HG03432 (cell line): ENCODE data around the gene TNRC6A.
"Not testable (repeated sequence)": the region's sequence is repeated elsewhere in the genome, so short reads cannot be mapped to it uniquely, and the experiment has no call there.

Experiments used
- ATAC-seq: cut with Tn5 transposase; IDR thresholded peaks from one replicate; pipeline ENCODE4 v1.9.1; 2021; ENCODE audit warnings: mild to moderate bottlenecking, moderate library complexity; ENCODE audit not compliant: unreplicated experiment

The TNRC6A gene

GRCh38 chr16:24810951-24811843, 81.7 kb downstream of the TNRC6A start:
- no peak for ATAC-seq

DNA sequence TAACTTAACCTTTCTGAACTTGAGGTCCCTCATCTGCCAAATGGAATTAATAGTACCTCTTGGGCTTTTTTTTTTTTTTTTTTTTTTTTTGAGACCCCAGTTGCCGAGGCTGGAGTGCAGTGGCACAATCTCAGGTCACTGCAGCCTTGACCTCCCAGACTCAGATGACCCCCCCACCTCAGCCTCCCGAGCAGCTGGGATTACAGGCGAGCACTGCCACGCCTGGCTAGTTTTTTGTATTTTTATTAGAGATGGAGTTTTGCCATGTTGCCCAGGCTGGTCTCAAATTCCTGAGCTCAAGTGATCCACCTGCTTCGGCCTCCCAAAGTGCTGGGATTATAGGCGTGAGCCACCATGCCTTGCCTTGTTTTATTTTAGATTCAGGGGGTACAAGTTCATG, 83.4 kb downstream of the TNRC6A start:
- ATAC-seq: not testable (repeated sequence)

DNA sequence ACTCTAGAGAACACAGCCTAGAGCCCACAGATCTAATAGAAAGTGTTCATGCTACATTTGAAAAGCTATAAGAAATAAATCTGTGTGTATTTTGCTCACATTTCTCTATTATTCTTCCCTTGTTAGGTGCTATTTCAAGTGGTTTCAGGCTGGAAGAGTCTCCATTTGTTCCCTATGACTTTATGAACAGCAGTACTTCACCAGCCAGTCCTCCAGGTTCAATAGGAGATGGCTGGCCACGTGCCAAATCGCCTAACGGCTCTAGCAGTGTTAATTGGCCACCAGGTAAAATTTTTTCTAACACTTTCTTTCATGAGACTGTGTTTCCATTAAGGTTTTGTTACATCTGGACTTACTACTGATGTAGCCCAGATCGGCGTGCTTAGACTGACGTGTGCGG, 85.6 kb downstream of the TNRC6A start:
- no peak for ATAC-seq

- no peak for ATAC-seq
These were observed 87.2 kb downstream of the TNRC6A start for GRCh38 chr16:24816688-24817087.

GRCh38 chr16:24819462-24820040, 90.1 kb downstream of the TNRC6A start:
- ATAC-seq: no peak

DNA sequence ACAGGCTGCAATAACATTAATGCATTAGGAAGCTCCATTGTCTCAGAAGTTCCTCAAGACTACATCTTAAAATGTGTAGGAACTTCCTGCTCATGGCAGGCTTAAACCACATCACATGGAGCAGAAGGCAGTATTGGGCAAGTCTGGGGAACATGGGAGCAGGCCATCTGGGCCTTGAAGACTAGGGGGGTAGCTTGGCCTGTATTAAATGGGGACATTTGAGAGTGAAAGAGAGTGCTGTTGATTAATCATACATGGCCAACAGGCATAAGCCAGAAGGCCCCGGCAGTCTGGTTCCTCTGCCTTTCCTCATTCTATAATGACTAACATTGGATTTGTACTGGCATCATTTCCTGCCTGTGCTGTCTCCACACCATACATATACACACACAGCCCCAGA, 91.1 kb downstream of the TNRC6A start:
- ATAC-seq: no peak

DNA sequence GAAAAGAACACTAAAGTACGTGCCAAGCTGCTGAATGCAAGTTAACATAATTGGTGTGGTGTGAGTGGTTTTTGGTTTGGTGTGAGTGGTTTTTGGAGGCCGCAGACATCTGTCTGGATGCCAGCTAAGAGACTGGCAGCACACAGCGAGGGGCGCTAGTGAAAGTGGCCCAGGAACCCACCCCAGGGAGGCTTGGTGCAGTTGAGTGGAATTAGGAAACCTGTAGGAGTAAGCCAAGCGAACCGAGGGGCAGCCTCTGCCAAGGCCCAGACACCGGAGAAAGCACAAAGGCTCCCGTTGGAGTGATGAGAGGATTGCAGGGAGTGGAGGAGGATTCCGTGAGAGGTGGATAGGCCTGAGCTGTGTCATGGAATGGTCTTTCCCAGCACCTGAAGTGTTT, 91.7 kb downstream of the TNRC6A start:
- no peak for ATAC-seq

DNA sequence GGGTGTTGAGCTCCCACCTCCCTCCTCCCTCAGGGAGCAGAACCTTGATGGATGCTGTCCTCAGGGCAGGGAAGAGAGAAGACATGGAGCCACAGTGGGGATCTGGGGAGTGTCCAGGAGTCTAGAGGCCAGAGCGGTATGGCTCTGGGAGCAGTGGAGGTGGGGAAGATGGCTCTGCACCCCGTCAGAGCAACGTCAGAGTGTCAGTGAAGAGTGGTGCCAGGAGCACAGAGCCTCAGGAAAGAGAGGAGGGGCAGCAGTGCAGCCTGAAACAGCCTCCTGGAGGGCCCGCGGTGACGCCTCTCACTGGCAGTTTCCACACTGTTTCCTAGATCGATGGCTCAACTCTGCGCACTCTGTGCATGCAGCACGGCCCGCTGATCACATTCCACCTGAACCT, 93.1 kb downstream of the TNRC6A start:
- no peak for ATAC-seq

- no peak for ATAC-seq
These were observed 93.5 kb downstream of the TNRC6A start for GRCh38 chr16:24822974-24823373.

- no peak for ATAC-seq
These were observed 96.2 kb downstream of the TNRC6A start for GRCh38 chr16:24825696-24826095.

- no peak for ATAC-seq
These were observed 96.7 kb downstream of the TNRC6A start for GRCh38 chr16:24826096-24826690.

- ATAC-seq: no peak
These were observed 97.5 kb downstream of the TNRC6A start for GRCh38 chr16:24826817-24827566.

DNA sequence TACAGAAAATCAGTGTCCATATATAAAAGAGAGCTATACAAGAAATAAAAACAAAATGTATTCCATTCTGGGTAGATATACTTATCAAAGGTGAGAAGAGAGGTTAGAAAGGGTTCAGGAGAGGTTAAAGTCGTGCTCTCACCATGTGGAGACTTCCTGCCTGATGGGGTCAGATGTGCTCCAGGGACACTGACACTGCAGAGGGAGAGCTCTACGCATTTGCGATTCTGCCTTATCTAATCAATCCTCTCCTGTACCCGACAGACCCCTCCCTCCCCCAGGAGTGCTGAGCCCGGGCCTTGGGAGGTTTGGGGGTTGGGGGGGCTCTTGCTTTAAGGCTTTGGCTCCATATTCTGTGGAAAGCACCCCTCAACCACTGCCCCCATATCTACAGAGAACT, 99.7 kb downstream of the TNRC6A start:
- ATAC-seq: no peak

DNA sequence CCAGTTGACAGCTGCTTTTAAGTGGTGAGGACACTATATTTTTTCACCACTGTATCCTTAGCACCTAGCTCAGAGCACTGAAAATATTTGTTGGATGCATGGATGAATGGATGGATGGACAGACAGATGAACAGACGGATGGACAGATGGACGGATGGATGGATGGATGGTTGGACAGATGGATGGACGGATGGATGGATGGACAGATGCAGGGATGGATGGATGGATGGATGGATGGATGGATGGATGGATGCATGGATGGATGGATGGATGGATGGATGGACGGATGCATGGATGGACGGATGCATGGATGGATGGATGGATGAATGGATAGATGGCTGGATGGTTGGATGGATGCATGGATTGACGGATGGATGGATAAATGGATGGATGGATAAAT, 103.9 kb downstream of the TNRC6A start:
- no peak for ATAC-seq

- ATAC-seq: no peak
These were observed 105.2 kb downstream of the TNRC6A start for GRCh38 chr16:24834459-24835335.

- ATAC-seq: no peak
These were observed 107.4 kb downstream of the TNRC6A start for GRCh38 chr16:24836836-24837235.

DNA sequence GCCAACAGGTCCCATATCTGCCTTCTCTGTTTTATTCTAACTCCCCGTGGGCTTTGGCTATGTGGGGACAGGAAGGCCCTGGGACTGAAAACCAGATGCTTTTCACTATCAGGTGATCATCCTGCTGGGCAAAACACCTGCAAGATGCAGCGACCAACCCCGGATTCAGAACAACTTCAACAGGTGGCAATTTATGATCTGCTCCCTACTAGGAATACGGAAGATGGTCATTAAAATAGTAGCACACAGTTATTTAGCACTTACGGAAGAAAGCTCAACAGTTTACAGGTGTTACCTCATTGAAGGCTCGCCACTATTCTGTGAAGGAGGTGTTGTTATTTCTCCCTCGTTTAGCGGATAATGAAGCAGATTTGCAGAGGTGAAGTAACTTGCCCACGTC, 108.5 kb downstream of the TNRC6A start:
- ATAC-seq: no peak

DNA sequence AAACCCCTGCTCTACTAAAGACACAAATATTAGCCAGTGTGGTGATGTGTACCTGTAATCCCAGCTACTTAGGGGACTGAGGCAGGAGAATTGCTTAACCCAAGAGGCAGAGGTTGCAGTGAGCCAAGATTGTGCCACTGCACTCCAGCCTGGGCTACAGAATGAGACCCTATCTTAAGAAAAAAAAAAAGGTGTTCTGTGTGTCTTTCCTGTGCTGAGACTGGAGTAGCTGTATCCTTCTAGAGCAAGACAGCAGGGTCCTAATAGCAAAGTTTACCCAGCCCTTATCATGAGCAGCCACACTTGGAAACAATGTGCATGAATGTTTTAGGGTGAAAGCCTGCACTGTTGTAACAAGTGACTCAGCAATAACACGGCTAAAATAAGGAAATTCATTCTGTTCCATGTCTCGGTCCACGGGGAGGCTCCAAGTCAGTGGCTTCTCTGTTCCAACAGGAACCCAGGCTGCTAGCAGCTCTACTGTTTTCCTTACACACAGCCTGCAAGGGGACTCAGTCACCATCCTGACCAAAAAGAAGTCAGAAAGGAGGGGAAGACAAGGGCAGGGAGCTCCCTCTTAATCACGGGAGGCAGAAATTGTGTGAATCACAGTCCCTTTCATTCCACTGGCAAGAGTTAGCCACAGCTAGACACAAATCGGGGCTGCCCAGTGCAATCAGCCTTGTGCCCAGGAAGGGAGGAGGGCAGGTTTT, 109.3 kb downstream of the TNRC6A start:
- ATAC-seq: no peak

DNA sequence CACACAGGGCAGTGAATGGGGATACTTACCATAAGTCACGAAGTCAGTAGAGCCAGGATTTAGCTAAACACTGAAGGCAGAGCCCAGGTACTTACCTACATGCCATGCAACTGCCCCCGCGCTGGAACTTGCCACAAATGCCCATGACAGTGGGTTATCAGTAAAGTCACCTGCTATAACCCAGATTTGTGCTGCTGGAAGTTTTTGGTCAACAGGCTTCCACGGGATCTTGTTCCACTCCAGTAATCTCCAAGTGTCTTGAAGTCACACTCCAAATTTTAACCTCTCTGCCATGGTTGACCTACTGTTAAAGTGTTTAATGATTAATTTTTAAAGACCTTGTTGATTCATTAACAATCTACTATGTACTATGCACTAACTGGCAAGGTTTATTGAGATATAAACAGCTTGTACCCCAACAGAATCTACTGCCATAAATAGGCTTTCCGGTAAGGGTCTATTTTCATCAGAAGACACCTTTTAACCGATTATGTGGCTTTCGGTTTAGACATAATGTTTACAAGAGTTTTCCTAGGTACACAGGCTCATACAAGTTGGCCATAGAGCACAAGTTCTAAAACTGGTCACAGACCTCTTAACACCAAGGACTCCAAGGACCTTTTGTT, 110.0 kb downstream of the TNRC6A start:
- no peak for ATAC-seq
